ENCODE data around the gene MTFMT.

Gene MTFMT

DNA sequence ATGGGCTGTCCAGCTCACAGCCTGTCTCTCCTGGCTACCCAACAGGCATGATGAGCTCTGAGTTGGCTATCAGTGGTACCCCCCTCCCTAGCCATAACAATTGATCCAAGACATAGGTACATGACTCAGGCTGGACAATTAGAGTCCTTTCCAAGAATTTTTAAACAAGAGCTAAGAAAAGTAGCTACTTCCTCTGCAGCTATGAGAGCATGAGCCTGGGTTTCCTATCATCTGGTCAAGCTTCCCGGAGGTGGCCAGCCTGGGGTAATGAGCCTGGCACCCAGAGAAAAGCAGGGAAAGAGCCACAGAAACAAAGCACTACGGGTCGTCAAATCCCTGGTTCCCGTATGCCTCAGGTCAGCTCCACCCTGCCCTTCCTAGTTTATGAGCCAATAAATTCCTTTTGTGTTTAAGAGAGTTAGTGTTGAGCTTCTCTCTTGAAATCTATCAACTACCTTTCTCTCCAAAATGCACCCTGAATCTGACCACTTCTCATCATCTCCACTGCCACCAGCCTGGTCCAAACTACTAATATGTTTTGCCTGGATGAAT lies 13.4 kb upstream of the MTFMT start:
- Histone ChIP-seq H3K27me3 (ENCODE audit: control insufficient read depth, insufficient read depth, low read length) (no peaks in the 10 kb centered on the region), H3K27ac (ENCODE audit: low read depth, low read length) (no peak overlapping the region), H3K4me3 (ENCODE audit: low read length) (no peak overlapping the region), H3K36me3 (ENCODE audit: control insufficient read depth, insufficient read depth, low read length) (no peaks in the 10 kb centered on the region), H3K4me1 (ENCODE audit: control insufficient read depth, insufficient read depth, low read length) (no peaks in the 10 kb centered on the region), H3K9ac (ENCODE audit: low read length) (no peak overlapping the region)

DNA sequence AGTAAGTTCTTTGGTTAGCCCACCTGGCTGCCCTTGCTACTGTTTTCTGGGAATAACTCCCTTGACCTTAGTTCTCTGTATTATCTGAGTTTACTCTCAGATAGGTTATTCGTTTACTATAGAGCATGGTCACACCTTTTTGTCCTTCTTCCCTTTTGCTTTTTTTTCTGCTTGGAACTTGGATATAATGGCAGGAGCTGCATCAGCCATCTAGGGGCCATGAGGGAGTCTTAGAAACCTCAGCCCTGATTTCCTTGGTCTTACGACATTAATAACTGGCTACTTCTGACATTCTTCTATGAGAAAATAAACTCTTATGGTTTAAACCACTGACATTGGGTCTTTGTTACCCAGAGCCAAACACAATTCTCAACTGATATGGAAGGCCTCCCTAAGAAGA lies 12.3 kb upstream of the MTFMT start:
- no peak overlapping the region for H3K9ac ChIP-seq (ENCODE audit: low read length)
- H3K36me3 ChIP-seq (ENCODE audit: control insufficient read depth, insufficient read depth, low read length), result no peaks in the 10 kb centered on the region
- H3K27me3 ChIP-seq (ENCODE audit: control insufficient read depth, insufficient read depth, low read length), result no peaks in the 10 kb centered on the region
- no peaks in the 10 kb centered on the region for H3K4me1 ChIP-seq (ENCODE audit: control insufficient read depth, insufficient read depth, low read length)
- H3K27ac ChIP-seq (ENCODE audit: low read depth, low read length), result no peak overlapping the region
- no peak overlapping the region for H3K4me3 ChIP-seq (ENCODE audit: low read length)

DNA sequence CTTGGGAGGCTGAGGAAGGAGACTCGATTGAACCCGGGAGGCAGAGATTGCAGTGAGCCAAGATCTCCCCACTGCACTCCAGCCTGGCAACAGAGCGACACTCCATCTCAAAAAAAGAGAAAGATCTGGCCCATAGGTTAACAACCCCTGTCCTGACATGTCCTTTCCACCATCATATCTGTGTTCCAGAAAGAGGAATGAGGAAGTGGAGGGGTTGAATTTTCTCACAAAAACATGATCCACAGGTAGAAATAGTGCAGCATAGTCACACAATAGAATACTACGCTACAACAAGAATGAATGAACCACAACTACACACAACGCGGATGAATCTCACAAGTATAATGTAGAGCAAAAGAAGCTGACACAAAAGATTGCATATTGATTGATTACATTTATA lies 11.0 kb upstream of the MTFMT start:
- H3K9ac ChIP-seq (ENCODE audit: low read length), result no peak overlapping the region
- H3K27me3 ChIP-seq (ENCODE audit: control insufficient read depth, insufficient read depth, low read length), result no peaks in the 10 kb centered on the region
- no peaks in the 10 kb centered on the region for H3K36me3 ChIP-seq (ENCODE audit: control insufficient read depth, insufficient read depth, low read length)
- no peak overlapping the region for H3K27ac ChIP-seq (ENCODE audit: low read depth, low read length)
- H3K4me1 ChIP-seq (ENCODE audit: control insufficient read depth, insufficient read depth, low read length), result no peaks in the 10 kb centered on the region
- no peak overlapping the region for H3K4me3 ChIP-seq (ENCODE audit: low read length)

DNA sequence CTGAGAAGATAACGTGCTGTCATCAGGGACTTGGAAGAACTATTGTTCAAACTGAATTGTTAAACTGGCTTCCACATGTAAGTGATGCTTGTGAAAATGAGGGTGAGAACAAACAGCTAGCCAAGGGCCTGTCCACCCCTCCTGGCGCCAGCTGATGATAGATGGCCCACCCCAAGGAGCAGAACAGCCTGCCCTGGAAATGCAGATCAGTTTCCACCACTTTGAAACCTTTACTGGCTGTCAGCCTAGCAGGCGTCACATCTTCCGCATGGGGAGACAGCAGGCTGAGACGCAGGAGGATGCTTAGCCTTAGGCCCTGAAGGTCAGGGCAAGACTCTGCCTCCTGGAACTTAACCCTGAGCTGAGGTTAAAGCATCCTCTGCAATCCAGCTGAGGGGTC lies 9.4 kb upstream of the MTFMT start:
- Histone ChIP-seq H3K4me1 (ENCODE audit: control insufficient read depth, insufficient read depth, low read length) (no peaks in the 10 kb centered on the region), H3K27me3 (ENCODE audit: control insufficient read depth, insufficient read depth, low read length) (no peaks in the 10 kb centered on the region), H3K27ac (ENCODE audit: low read depth, low read length) (no peak overlapping the region), H3K36me3 (ENCODE audit: control insufficient read depth, insufficient read depth, low read length) (no peaks in the 10 kb centered on the region), H3K4me3 (ENCODE audit: low read length) (no peak overlapping the region), H3K9ac (ENCODE audit: low read length) (no peak overlapping the region)

DNA sequence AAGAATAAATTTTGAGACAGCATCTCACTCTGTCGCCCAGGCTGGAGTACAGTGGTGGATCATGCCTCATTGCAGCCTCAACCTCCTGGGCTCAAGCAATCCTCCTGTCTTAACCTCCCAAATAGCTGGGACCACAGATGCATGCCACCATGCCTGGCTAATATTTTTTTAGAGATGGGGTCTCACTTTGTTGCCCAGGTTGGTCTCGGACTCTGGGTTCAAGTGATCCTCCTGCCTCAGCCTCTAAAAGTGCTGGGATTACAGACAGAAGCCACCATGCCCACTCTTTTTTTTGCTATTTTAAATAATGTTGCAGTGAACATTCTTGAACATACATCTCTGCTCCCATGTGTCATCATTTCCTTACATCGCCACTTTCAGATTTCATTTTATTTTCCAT lies 9.0 kb upstream of the MTFMT start:
- Histone ChIP-seq H3K9ac (ENCODE audit: low read length) (no peak overlapping the region), H3K27ac (ENCODE audit: low read depth, low read length) (no peak overlapping the region), H3K4me1 (ENCODE audit: control insufficient read depth, insufficient read depth, low read length) (no peaks in the 10 kb centered on the region), H3K4me3 (ENCODE audit: low read length) (no peak overlapping the region), H3K27me3 (ENCODE audit: control insufficient read depth, insufficient read depth, low read length) (no peaks in the 10 kb centered on the region), H3K36me3 (ENCODE audit: control insufficient read depth, insufficient read depth, low read length) (no peaks in the 10 kb centered on the region)

DNA sequence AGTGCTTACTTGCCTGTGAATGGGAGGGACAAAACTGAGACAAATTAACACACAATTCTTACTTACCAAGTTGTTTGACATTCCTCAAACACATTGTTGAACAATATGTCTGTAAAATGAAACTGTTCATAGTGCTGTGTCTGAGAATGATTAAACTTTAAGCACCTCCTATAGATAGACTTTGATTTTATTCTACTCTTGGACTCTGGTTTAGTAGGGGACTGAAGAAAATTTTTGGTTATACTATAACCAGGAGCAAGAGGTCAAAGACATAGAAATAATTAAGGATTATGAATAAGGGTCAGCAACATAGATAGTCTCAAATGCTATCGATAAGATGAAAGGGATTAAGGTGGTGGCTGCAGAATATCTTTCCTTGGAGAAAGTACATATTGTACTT lies 7.9 kb upstream of the MTFMT start:
- H3K4me1 ChIP-seq (ENCODE audit: control insufficient read depth, insufficient read depth, low read length), result no peaks in the 10 kb centered on the region
- no peaks in the 10 kb centered on the region for H3K27me3 ChIP-seq (ENCODE audit: control insufficient read depth, insufficient read depth, low read length)
- H3K4me3 ChIP-seq (ENCODE audit: low read length), result no peak overlapping the region
- H3K9ac ChIP-seq (ENCODE audit: low read length), result no peak overlapping the region
- H3K36me3 ChIP-seq (ENCODE audit: control insufficient read depth, insufficient read depth, low read length), result no peaks in the 10 kb centered on the region
- no peak overlapping the region for H3K27ac ChIP-seq (ENCODE audit: low read depth, low read length)

DNA sequence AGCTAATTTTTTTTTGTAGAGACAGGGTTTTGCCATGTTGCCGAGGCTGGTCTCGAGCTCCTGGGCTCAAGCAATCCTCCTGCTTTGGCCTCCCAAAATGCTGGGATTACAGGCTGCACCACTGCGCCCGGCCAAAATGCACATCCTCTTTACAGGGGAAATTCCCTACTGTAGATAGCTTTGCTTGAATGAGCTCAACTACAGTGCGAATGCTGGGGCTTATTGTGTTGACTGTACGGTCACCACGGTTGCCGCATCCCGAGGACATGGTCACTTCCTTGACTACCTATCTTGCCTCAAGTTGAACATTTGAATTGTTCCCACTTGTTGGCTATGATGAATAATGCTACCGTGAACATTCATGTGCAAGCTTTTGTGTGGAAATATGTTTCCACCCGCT lies 5.3 kb upstream of the MTFMT start:
- Histone ChIP-seq H3K4me1 (ENCODE audit: control insufficient read depth, insufficient read depth, low read length) (no peaks in the 10 kb centered on the region), H3K27me3 (ENCODE audit: control insufficient read depth, insufficient read depth, low read length) (no peaks in the 10 kb centered on the region), H3K9ac (ENCODE audit: low read length) (no peak overlapping the region), H3K4me3 (ENCODE audit: low read length) (no peak overlapping the region), H3K27ac (ENCODE audit: low read depth, low read length) (no peak overlapping the region), H3K36me3 (ENCODE audit: control insufficient read depth, insufficient read depth, low read length) (no peaks in the 10 kb centered on the region)

DNA sequence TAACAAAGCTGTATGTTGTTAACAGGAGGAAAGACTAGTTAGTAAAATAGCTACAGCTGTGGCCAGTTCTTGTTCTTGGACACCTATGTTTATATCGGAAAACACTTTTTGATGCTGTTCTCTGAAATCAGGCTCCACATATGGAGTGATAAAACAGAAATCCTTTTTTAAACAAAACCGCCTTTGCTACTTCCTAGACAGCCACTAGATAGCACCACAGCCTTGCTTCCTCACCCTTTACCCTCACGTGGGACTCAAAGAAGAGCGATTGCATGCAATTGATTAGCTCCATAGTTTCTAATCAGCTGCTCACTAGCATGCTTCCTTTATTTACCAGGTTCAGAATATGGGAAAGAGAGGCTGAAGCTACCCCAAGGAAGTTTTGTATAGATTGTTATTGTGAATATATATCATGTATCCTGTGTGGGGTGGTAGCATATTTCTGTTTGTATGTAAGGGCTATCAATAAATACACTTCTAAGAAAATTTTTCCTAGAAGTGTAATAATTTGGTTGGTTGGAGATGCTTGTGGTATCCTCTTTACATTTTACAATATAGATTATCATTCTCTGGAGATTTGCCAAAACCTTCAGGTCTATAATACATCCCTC lies 4.3 kb upstream of the MTFMT start:
- H3K9ac ChIP-seq (ENCODE audit: low read length), result no peak overlapping the region

DNA sequence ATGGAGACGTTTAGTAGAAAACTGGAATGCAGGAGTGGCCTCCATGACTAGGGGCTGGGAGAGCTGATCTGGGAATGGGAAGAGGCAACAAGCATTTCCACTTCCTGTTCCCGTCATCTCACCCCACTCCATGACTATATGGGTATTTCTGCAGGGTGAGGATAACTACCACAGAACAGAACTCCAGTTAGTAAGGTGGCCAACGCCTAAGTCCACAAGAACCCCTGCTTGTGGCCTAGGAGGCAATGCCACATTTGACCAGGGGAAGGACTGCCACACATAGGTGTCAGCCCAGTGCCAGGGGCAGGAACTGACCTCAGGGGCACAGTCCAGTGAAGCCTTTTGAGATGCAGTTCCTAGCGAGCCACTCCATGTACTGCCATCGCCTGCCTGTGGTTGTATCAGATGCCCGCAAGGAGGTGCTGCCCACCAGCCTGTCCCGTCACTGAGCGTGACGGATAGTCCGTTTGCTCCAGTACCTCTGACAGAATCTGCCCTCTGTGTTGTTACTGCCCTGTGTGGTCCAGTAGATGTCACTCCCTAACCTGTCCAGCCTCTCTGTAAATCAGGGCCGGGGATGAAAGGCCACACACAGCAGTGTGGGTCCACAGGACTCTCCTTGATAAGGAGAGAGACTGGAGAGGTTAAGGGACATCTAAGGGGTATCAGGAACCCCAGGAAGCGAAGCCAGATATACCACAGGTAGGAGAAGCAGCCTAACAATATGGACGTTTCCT lies 3.5 kb upstream of the MTFMT start:
- Histone ChIP-seq H3K27me3 (ENCODE audit: control insufficient read depth, insufficient read depth, low read length) (no peaks in the 10 kb centered on the region), H3K9ac (ENCODE audit: low read length) (no peak overlapping the region), H3K36me3 (ENCODE audit: control insufficient read depth, insufficient read depth, low read length) (no peaks in the 10 kb centered on the region), H3K4me3 (ENCODE audit: low read length) (no peak overlapping the region), H3K4me1 (ENCODE audit: control insufficient read depth, insufficient read depth, low read length) (no peaks in the 10 kb centered on the region), H3K27ac (ENCODE audit: low read depth, low read length) (no peak overlapping the region)

More for the DNA sequence above, 4.3 kb upstream of the MTFMT start:
- H3K4me3 ChIP-seq (ENCODE audit: low read length), result no peak overlapping the region
- no peaks in the 10 kb centered on the region for H3K36me3 ChIP-seq (ENCODE audit: control insufficient read depth, insufficient read depth, low read length)
- no peaks in the 10 kb centered on the region for H3K4me1 ChIP-seq (ENCODE audit: control insufficient read depth, insufficient read depth, low read length)
- no peaks in the 10 kb centered on the region for H3K27me3 ChIP-seq (ENCODE audit: control insufficient read depth, insufficient read depth, low read length)
- no peak overlapping the region for H3K27ac ChIP-seq (ENCODE audit: low read depth, low read length)

DNA sequence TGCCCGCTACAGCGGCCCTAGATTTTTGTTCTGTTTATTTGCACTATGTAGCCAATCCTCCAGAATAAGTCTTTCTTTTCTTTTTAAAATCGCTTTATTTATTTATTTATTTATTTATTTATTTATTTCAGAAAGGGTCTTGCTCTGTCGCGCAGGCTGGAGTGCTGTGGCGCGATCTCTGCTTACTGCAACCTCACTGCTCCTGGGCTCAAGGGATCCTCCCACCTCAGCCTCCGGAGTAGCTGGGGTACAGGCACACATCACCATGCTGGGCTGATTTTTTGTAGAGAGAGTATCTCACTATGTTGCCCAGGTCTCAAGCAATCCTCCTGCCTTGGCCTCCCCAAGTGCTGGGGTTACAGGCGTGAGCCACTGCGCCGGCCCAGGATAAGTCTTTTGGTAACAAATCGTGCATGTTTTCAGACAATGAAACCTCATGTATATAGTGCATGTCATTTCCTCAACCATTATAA lies 333 bp upstream of the MTFMT start:
- H3K4me3 ChIP-seq (ENCODE audit: low read length), result no peak overlapping the region
- H3K9ac ChIP-seq (ENCODE audit: low read length), result no peak overlapping the region
- no peaks in the 10 kb centered on the region for H3K36me3 ChIP-seq (ENCODE audit: control insufficient read depth, insufficient read depth, low read length)
- H3K4me1 ChIP-seq (ENCODE audit: control insufficient read depth, insufficient read depth, low read length), result no peaks in the 10 kb centered on the region
- no peak overlapping the region for H3K27ac ChIP-seq (ENCODE audit: low read depth, low read length)
- H3K27me3 ChIP-seq (ENCODE audit: control insufficient read depth, insufficient read depth, low read length), result no peaks in the 10 kb centered on the region

DNA sequence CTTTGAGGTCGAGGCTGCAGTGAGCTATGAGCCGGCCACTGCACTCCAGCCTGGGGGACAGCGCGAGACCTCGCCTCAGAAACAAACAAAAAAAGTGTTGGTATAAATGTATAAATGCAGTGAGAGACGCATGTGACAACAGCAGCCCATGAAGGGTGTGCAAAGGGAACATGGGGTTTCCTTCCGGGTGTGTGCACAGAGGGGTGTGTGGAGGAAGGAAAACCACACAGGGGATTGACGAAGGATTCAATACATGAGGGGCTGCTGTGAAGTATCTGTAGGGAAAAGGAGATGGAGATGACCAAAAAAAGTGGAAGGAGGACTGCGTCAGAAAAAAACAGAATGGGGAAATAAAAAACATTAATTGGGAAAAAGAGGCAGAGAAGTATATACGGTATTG lies 1.1 kb downstream of the MTFMT start:
- Histone ChIP-seq H3K9ac (ENCODE audit: low read length) (no peak overlapping the region), H3K27me3 (ENCODE audit: control insufficient read depth, insufficient read depth, low read length) (no peaks in the 10 kb centered on the region), H3K36me3 (ENCODE audit: control insufficient read depth, insufficient read depth, low read length) (peaks cover 3% of the 10 kb centered on the region), H3K27ac (ENCODE audit: low read depth, low read length) (no peak overlapping the region), H3K4me1 (ENCODE audit: control insufficient read depth, insufficient read depth, low read length) (no peaks in the 10 kb centered on the region), H3K4me3 (ENCODE audit: low read length) (peak overlapping the region; percentile 54)

DNA sequence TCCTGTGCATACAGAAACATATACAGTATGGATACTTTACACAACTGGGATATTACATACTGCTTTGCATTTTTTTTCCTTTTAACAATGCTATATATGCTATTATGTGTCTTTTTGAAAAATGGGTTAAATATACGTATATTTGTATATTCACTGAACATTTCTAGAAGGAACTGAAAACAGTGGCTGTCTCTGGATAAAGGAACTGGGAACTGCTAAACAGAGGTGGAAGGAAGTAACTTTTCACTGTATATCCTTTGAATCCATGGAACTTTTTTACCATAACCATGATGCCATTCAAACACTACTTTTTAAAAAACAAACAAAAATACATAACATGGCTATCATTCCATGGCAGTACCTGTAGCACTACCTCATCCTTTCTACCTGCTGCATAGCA lies 1.8 kb downstream of the MTFMT start:
- no peaks in the 10 kb centered on the region for H3K27me3 ChIP-seq (ENCODE audit: control insufficient read depth, insufficient read depth, low read length)
- H3K27ac ChIP-seq (ENCODE audit: low read depth, low read length), result no peak overlapping the region
- no peaks in the 10 kb centered on the region for H3K4me1 ChIP-seq (ENCODE audit: control insufficient read depth, insufficient read depth, low read length)
- no peak overlapping the region for H3K4me3 ChIP-seq (ENCODE audit: low read length)
- no peak overlapping the region for H3K9ac ChIP-seq (ENCODE audit: low read length)
- peaks cover 3% of the 10 kb centered on the region for H3K36me3 ChIP-seq (ENCODE audit: control insufficient read depth, insufficient read depth, low read length)

DNA sequence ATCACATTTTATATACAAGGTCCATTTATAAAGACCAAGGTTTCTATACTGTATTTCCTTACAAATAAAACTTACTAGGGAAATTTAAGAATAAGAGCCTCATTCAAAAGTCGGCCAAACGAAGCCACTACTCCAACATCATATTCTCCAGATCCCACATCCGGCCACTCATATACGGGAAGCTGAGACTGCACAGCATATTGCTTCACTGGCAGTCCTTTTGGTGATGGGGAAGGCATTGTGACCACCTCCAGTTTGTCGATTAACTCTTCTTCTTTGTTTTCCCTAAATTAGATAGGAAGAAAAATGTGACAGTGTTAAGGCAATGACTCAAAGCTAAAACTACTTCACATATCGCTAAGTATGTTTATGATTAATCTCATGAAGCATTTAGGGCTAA lies 2.7 kb downstream of the MTFMT start:
- Histone ChIP-seq H3K4me1 (ENCODE audit: control insufficient read depth, insufficient read depth, low read length) (no peaks in the 10 kb centered on the region), H3K4me3 (ENCODE audit: low read length) (no peak overlapping the region), H3K27ac (ENCODE audit: low read depth, low read length) (no peak overlapping the region), H3K36me3 (ENCODE audit: control insufficient read depth, insufficient read depth, low read length) (peaks cover 3% of the 10 kb centered on the region), H3K9ac (ENCODE audit: low read length) (no peak overlapping the region), H3K27me3 (ENCODE audit: control insufficient read depth, insufficient read depth, low read length) (no peaks in the 10 kb centered on the region)

All from rectal smooth muscle tissue (tissue), 1 donor.